Measurements from ENCODE around the gene MYO1E. TPM values are rescaled to one million over a fixed set of nuclear protein-coding genes. Genes with fewer than 3 reads are reported as not detected.
A peak's percentile ranks its signal among the peaks of the same experiment; 100 is the strongest.

MYO1E gene
- total RNA-seq, 1 experiment from 2014 or later = 68.8 TPM

DNA sequence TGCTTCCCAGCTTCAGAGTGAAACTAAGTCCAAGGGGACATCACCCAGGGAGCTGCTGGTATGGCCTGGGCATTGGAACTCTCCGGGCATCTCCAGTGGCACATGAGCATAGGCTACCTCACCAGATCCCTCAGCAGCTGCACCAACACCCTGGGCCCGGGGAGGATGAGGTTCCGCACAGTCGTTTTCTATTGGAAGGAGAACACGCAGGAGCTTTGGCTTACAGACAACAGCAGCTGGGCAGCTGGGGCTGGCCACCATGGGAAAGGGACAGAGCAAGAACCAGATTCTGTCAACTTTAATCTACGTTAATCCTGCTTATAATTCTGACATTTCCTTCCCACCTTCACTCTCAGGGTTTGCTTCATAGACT, 65.5 kb downstream of the MYO1E start:
- Histone ChIP-seq H4K20me1 (ENCODE audit: low read length) (no peaks in the 10 kb centered on the region; the same call in 1 of the 2 replicates), H2AFZ (ENCODE audit: low read length) (no peak overlapping the region), H3K4me2 (ENCODE audit: low read length) (peak overlapping the region; percentile 44; the same call in 1 of the 2 replicates), H3K36me3 (ENCODE audit: low read depth, low read length) (no peaks in the 10 kb centered on the region), H3K9me2 (replicated peaks; ENCODE audit: low read length) (no peaks in the 10 kb centered on the region), H3F3A (ENCODE audit: low read length, unreplicated experiment) (peaks cover 12% of the 10 kb centered on the region), H3K9ac (ENCODE audit: low read length) (0 out of 2 replicates have a peak overlapping the region, but pooled peaks have one; percentile 3), H3K27me3 (ENCODE audit: low read length) (no peaks in the 10 kb centered on the region), H3K79me2 (ENCODE audit: low read length) (peaks cover 84% of the 10 kb centered on the region), H3K4me3 (ENCODE audit: low read length) (no peak overlapping the region), H3K4me1 (ENCODE audit: insufficient read depth, low read length) (peaks cover 43% of the 10 kb centered on the region), H3K9me3 (ENCODE audit: low read length) (no peaks in the 10 kb centered on the region), H3K27ac (ENCODE audit: low read length) (peak overlapping the region; percentile 79)
- BruUV-seq (replicated peaks) = no TSS peak
- POLR2A ChIA-PET (ENCODE audit: unreplicated experiment) = no interaction called here
- DNase-seq (no peak), ATAC-seq (no peak)
- CTCF ChIA-PET = no interaction called here
- intact Hi-C loops (cut with micrococcal nuclease) = loop anchor here (10.0 kb wide), 1 partner anchor 132 kb away; no protein-coding TSS in a partner anchor
- TF ChIP-seq EZH2phosphoT487 (IDR thresholded peaks at IDR 0.05; ENCODE audit: borderline replicate concordance, low read length) = no peak

GRCh38 chr15:59306520-59307164, 66.0 kb downstream of the MYO1E start:
- Histone ChIP-seq H3K4me1 (ENCODE audit: insufficient read depth, low read length) (peaks cover 47% of the 10 kb centered on the region), H3F3A (ENCODE audit: low read length, unreplicated experiment) (peaks cover 12% of the 10 kb centered on the region), H3K9ac (ENCODE audit: low read length) (0 out of 2 replicates have a peak overlapping the region, but pooled peaks have one; percentile 3), H3K36me3 (ENCODE audit: low read depth, low read length) (no peaks in the 10 kb centered on the region), H3K79me2 (ENCODE audit: low read length) (peaks cover 84% of the 10 kb centered on the region), H4K20me1 (ENCODE audit: low read length) (no peaks in the 10 kb centered on the region; the same call in 1 of the 2 replicates), H3K4me2 (ENCODE audit: low read length) (peak overlapping the region; percentile 44), H3K9me2 (replicated peaks; ENCODE audit: low read length) (no peaks in the 10 kb centered on the region), H2AFZ (ENCODE audit: low read length) (no peak overlapping the region), H3K4me3 (ENCODE audit: low read length) (no peak overlapping the region), H3K27me3 (ENCODE audit: low read length) (no peaks in the 10 kb centered on the region), H3K27ac (ENCODE audit: low read length) (peak overlapping the region; percentile 79), H3K9me3 (ENCODE audit: low read length) (no peaks in the 10 kb centered on the region)
- ATAC-seq (peak; percentile 36), DNase-seq (peak; percentile 82)
- no peak for TF ChIP-seq EZH2phosphoT487 (IDR thresholded peaks at IDR 0.05; ENCODE audit: borderline replicate concordance, low read length)
- no peak for TF ChIP-seq CTCF (conservative IDR thresholded peaks at IDR 0.05; ENCODE audit: low read depth, low read length)
- TF ChIP-seq EZH2 (IDR thresholded peaks at IDR 0.05; ENCODE audit: low read length, unreplicated experiment) = no peak
- intact Hi-C loops (cut with micrococcal nuclease) = loop anchor here (10.0 kb wide), 1 partner anchor 132 kb away; no protein-coding TSS in a partner anchor
- ChIA-PET POLR2A (ENCODE audit: unreplicated experiment) (no interaction called here), CTCF (interaction anchor here (0.9 kb wide), 1 partner anchor 66 kb away, joined by 3 read pairs; the partner anchor contains the start of gene MYO1E)
- no TSS peak for BruUV-seq (replicated peaks)

GRCh38 chr15:59304807-59305206, 67.9 kb downstream of the MYO1E start:
- no peak for DNase-seq
- peaks cover 79% of the 10 kb centered on the region for H3K79me2 ChIP-seq (ENCODE audit: low read length)
- no peak overlapping the region for H3K9ac ChIP-seq (ENCODE audit: low read length)
- no peaks in the 10 kb centered on the region for H4K20me1 ChIP-seq (ENCODE audit: low read length)
- ATAC-seq = no peak
- TSS peak; percentile 40 for BruUV-seq (replicated peaks)
- H3K4me2 ChIP-seq (ENCODE audit: low read length) = peak overlapping the region; percentile 44; the same call in 1 of the 2 replicates
- H3K4me1 ChIP-seq (ENCODE audit: insufficient read depth, low read length) = peaks cover 63% of the 10 kb centered on the region
- CTCF ChIA-PET = interaction anchor here (0.6 kb wide), 1 partner anchor 189 kb away, joined by 3 read pairs; no protein-coding TSS in a partner anchor
- H3K9me2 ChIP-seq (replicated peaks; ENCODE audit: low read length) = no peaks in the 10 kb centered on the region
- H3F3A ChIP-seq (ENCODE audit: low read length, unreplicated experiment) = peaks cover 12% of the 10 kb centered on the region
- H3K27me3 ChIP-seq (ENCODE audit: low read length) = no peaks in the 10 kb centered on the region
- no peaks in the 10 kb centered on the region for H3K9me3 ChIP-seq (ENCODE audit: low read length)
- H3K27ac ChIP-seq (ENCODE audit: low read length) = peak overlapping the region; percentile 79
- H2AFZ ChIP-seq (ENCODE audit: low read length) = no peak overlapping the region
- POLR2A ChIA-PET (ENCODE audit: unreplicated experiment) = interaction anchor here (0.6 kb wide), 1 partner anchor 135 kb away, joined by 4 read pairs; no protein-coding TSS in a partner anchor
- no peaks in the 10 kb centered on the region for H3K36me3 ChIP-seq (ENCODE audit: low read depth, low read length)
- intact Hi-C loops (cut with micrococcal nuclease) = loop anchor here (5.0 to 10.0 kb wide), 2 partner anchors 67 to 130 kb away; partner anchors contain the start of gene MYO1E
- H3K4me3 ChIP-seq (ENCODE audit: low read length) = no peak overlapping the region
- TF ChIP-seq EZH2 (IDR thresholded peaks at IDR 0.05; ENCODE audit: low read length, unreplicated experiment) (no peak), EZH2phosphoT487 (IDR thresholded peaks at IDR 0.05; ENCODE audit: borderline replicate concordance, low read length) (no peak), CTCF (conservative IDR thresholded peaks at IDR 0.05; ENCODE audit: low read depth, low read length) (no peak)
